DND-41 (cell line): ENCODE data around the gene KIF21A.

Source experiments
- ATAC-seq: fragments of 200-7000 bp; cut with Tn5 transposase; 3 replicates; pipeline ENCODE4 v1.9.1; 2021; ENCODE audit warnings: low read depth; ENCODE audit not compliant: insufficient read depth
- DNase-seq: peaks from one replicate; pipeline ENCODE4 v3.0.0-alpha.2; 2020
- H2AFZ ChIP-seq: 2 replicates; pipeline ENCODE4 v1.6.0; 2012; ENCODE audit warnings: low read depth, low read length
- H3K27ac ChIP-seq: 2 replicates; pipeline ENCODE4 v1.5.1; 2012; ENCODE audit warnings: low read length, inconsistent platforms
- H3K27me3 ChIP-seq: fragments of 200-600 bp; sonication (generic); 2 replicates; pipeline ENCODE4 v1.6.0; 2012; ENCODE audit warnings: low read length, mild to moderate bottlenecking, inconsistent platforms; ENCODE audit not compliant: insufficient read depth, poor library complexity
- H3K36me3 ChIP-seq: 2 replicates; pipeline ENCODE4 v1.5.1; 2012; ENCODE audit warnings: low read length, inconsistent platforms; ENCODE audit not compliant: insufficient read depth
- H3K4me1 ChIP-seq: 2 replicates; pipeline ENCODE4 v1.5.1; 2012; ENCODE audit warnings: mild to moderate bottlenecking, low read length; ENCODE audit not compliant: insufficient read depth
- H3K4me2 ChIP-seq: 2 replicates; pipeline ENCODE4 v1.6.0; 2012; ENCODE audit warnings: mild to moderate bottlenecking, moderate library complexity, low read length, inconsistent platforms; ENCODE audit not compliant: insufficient read depth
- H3K4me3 ChIP-seq, 2 experiments: fragments of 200-600 bp in 1 of 2; shearing (Covaris generic) in 1 of 2; 2 replicates each; pipeline ENCODE4 v1.5.1; 2012 to 2016; ENCODE audit warnings: inconsistent platforms in 2 of 2, low read length in 2 of 2, mild to moderate bottlenecking in 2 of 2, low read depth in 1 of 2, moderate library complexity in 1 of 2
- H3K79me2 ChIP-seq: 2 replicates; pipeline ENCODE4 v1.6.0; 2012; ENCODE audit warnings: low read length, inconsistent platforms; ENCODE audit not compliant: insufficient read depth
- H3K9ac ChIP-seq: 2 replicates; pipeline ENCODE4 v1.6.0; 2012; ENCODE audit warnings: low read depth, mild to moderate bottlenecking, inconsistent platforms, low read length, moderate library complexity
- H3K9me3 ChIP-seq: 2 replicates; pipeline ENCODE4 v1.5.1; 2012; ENCODE audit warnings: low read length, moderate library complexity, mild to moderate bottlenecking, inconsistent platforms; ENCODE audit not compliant: insufficient read depth, severe bottlenecking
- H4K20me1 ChIP-seq: 2 replicates; pipeline ENCODE4 v1.6.0; 2012; ENCODE audit warnings: low read length; ENCODE audit not compliant: insufficient read depth
- EZH2 ChIP-seq: IDR thresholded peaks from 3 replicates; pipeline ENCODE4 v1.6.1; 2012; ENCODE audit warnings: borderline replicate concordance, low read depth, mild to moderate bottlenecking, moderate library complexity, low read length, inconsistent platforms; ENCODE audit not compliant: severe bottlenecking
- TF ChIP-seq, protein P1 (sequence below): IDR thresholded peaks from 2 replicates; pipeline ENCODE4 v1.5.1; 2012; ENCODE audit warnings: borderline replicate concordance, low read length, moderate library complexity, mild to moderate bottlenecking; ENCODE audit not compliant: poor library complexity, severe bottlenecking; ENCODE audit errors: extremely low read depth

Gene KIF21A

GRCh38 chr12:39331539-39332261 is 111.2 kb downstream of the KIF21A start:
- Histone ChIP-seq H3K9me3 (no peaks in the 10 kb centered on the region), H3K36me3 (no peaks in the 10 kb centered on the region), H3K27ac (no peak overlapping the region), H3K79me2 (no peaks in the 10 kb centered on the region), H3K4me1 (no peaks in the 10 kb centered on the region), H3K9ac (no peak overlapping the region), H4K20me1 (no peaks in the 10 kb centered on the region), H2AFZ (no peak overlapping the region), H3K4me2 (no peak overlapping the region), H3K4me3 (no peak overlapping the region), H3K27me3 (no peaks in the 10 kb centered on the region)
- no peak for ATAC-seq
- DNase-seq, result no peak
- TF ChIP-seq, protein P1, sequence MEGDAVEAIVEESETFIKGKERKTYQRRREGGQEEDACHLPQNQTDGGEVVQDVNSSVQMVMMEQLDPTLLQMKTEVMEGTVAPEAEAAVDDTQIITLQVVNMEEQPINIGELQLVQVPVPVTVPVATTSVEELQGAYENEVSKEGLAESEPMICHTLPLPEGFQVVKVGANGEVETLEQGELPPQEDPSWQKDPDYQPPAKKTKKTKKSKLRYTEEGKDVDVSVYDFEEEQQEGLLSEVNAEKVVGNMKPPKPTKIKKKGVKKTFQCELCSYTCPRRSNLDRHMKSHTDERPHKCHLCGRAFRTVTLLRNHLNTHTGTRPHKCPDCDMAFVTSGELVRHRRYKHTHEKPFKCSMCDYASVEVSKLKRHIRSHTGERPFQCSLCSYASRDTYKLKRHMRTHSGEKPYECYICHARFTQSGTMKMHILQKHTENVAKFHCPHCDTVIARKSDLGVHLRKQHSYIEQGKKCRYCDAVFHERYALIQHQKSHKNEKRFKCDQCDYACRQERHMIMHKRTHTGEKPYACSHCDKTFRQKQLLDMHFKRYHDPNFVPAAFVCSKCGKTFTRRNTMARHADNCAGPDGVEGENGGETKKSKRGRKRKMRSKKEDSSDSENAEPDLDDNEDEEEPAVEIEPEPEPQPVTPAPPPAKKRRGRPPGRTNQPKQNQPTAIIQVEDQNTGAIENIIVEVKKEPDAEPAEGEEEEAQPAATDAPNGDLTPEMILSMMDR, result no peak
- TF ChIP-seq EZH2, result no peak

- no peak for ATAC-seq
- H3K4me1 ChIP-seq, result no peaks in the 10 kb centered on the region
- H3K79me2 ChIP-seq, result no peaks in the 10 kb centered on the region
These were observed 113.0 kb downstream of the KIF21A start for GRCh38 chr12:39329876-39330275.

GRCh38 chr12:39329018-39329417 is 113.9 kb downstream of the KIF21A start:
- Histone ChIP-seq H3K4me2 (no peak overlapping the region), H3K9ac (no peak overlapping the region), H3K9me3 (no peaks in the 10 kb centered on the region), H3K4me3 (no peak overlapping the region), H3K27ac (no peak overlapping the region), H3K36me3 (no peaks in the 10 kb centered on the region), H3K27me3 (no peaks in the 10 kb centered on the region), H3K79me2 (no peaks in the 10 kb centered on the region), H2AFZ (no peak overlapping the region), H3K4me1 (no peaks in the 10 kb centered on the region), H4K20me1 (no peaks in the 10 kb centered on the region)
- DNase-seq (no peak), ATAC-seq (no peak)
- TF ChIP-seq EZH2, result no peak
- TF ChIP-seq, protein P1, result no peak

More at GRCh38 chr12:39329876-39330275, 113.0 kb downstream of the KIF21A start:
- Histone ChIP-seq H2AFZ (no peak overlapping the region), H3K9ac (no peak overlapping the region), H3K9me3 (no peaks in the 10 kb centered on the region), H3K27ac (no peak overlapping the region), H3K4me2 (no peak overlapping the region), H3K4me3 (no peak overlapping the region), H4K20me1 (no peaks in the 10 kb centered on the region), H3K36me3 (no peaks in the 10 kb centered on the region), H3K27me3 (no peaks in the 10 kb centered on the region)
- no peak for TF ChIP-seq EZH2
- TF ChIP-seq, protein P1, result no peak
- DNase-seq, result no peak
